WTC11 (cell line): ENCODE results near the gene ARHGAP45. TPM values are rescaled to one million over a fixed set of nuclear protein-coding genes. Genes with fewer than 3 reads are reported as not detected.

Experiments
- ARID4B ChIP-seq: sonication (generic); formaldehyde crosslinking; IDR thresholded peaks from 2 replicates; pipeline ENCODE4 v1.8.0; 2023; ENCODE audit warnings: missing genetic modification reagents, mild to moderate bottlenecking, borderline replicate concordance
- CDX4 ChIP-seq: fragments of 250-450 bp; sonication (Bioruptor Pico); IDR thresholded peaks from 2 replicates; pipeline ENCODE4 v1.9.0; 2021; ENCODE audit warnings: moderate library complexity, mild to moderate bottlenecking, inconsistent platforms, borderline replicate concordance
- ESRRA ChIP-seq: sonication (generic); formaldehyde crosslinking; IDR thresholded peaks from 2 replicates; pipeline ENCODE4 v1.8.1; 2022; ENCODE audit warnings: mild to moderate bottlenecking, missing genetic modification reagents, borderline replicate concordance
- FOXK1 ChIP-seq: sonication (generic); formaldehyde crosslinking; IDR thresholded peaks from 2 replicates; pipeline ENCODE4 v1.8.0; 2022; ENCODE audit warnings: mild to moderate bottlenecking, moderate library complexity, missing genetic modification reagents
- FOXP4 ChIP-seq: sonication (generic); formaldehyde crosslinking; IDR thresholded peaks from 2 replicates; pipeline ENCODE4 v1.8.0; 2022; ENCODE audit warnings: mild to moderate bottlenecking, missing genetic modification reagents
- GRHL2 ChIP-seq: fragments of 250-450 bp; sonication (Bioruptor Pico); IDR thresholded peaks from 2 replicates; pipeline ENCODE4 v1.8.0; 2022; ENCODE audit warnings: mild to moderate bottlenecking, moderate library complexity; ENCODE audit not compliant: insufficient replicate concordance, severe bottlenecking
- HMGA2 ChIP-seq: fragments of 250-450 bp; sonication (Bioruptor Pico); IDR thresholded peaks from 2 replicates; pipeline ENCODE4 v1.4.0; 2021; ENCODE audit warnings: mild to moderate bottlenecking, moderate library complexity
- MLX ChIP-seq: sonication (generic); formaldehyde crosslinking; IDR thresholded peaks from 2 replicates; pipeline ENCODE4 v1.8.1; 2023; ENCODE audit warnings: mild to moderate bottlenecking, missing genetic modification reagents, moderate library complexity
- NR1H2 ChIP-seq: sonication (generic); formaldehyde crosslinking; IDR thresholded peaks from 2 replicates; pipeline ENCODE4 v1.9.0; 2021; ENCODE audit warnings: mild to moderate bottlenecking, moderate library complexity, missing genetic modification reagents
- PREB ChIP-seq: sonication (generic); formaldehyde crosslinking; IDR thresholded peaks from 2 replicates; pipeline ENCODE4 v1.8.1; 2022; ENCODE audit warnings: mild to moderate bottlenecking, missing genetic modification reagents, moderate library complexity, borderline replicate concordance
- SOX15 ChIP-seq: fragments of 250-450 bp; sonication (Bioruptor Pico); IDR thresholded peaks from 2 replicates; pipeline ENCODE4 v1.9.0; 2021; ENCODE audit warnings: mild to moderate bottlenecking
- SP1 ChIP-seq: sonication (generic); formaldehyde crosslinking; conservative IDR thresholded peaks from 2 replicates; pipeline ENCODE4 v1.8.1; 2022; ENCODE audit warnings: missing genetic modification reagents
- ZMAT4 ChIP-seq: fragments of 250-450 bp; sonication (Bioruptor Pico); IDR thresholded peaks from 2 replicates; pipeline ENCODE4 v1.9.0; 2021; ENCODE audit warnings: mild to moderate bottlenecking
- ZNF219 ChIP-seq: sonication (generic); formaldehyde crosslinking; IDR thresholded peaks from 2 replicates; pipeline ENCODE4 v1.8.0; 2023; ENCODE audit warnings: missing genetic modification reagents, mild to moderate bottlenecking, borderline replicate concordance
- ZNF232 ChIP-seq: sonication (generic); formaldehyde crosslinking; IDR thresholded peaks from 2 replicates; pipeline ENCODE4 v1.8.0; 2022; ENCODE audit warnings: mild to moderate bottlenecking, missing genetic modification reagents
- ZNF281 ChIP-seq: sonication (generic); formaldehyde crosslinking; IDR thresholded peaks from 2 replicates; pipeline ENCODE4 v1.8.0; 2023; ENCODE audit warnings: mild to moderate bottlenecking, missing genetic modification reagents
- ZNF532 ChIP-seq: fragments of 250-450 bp; sonication (Bioruptor Pico); IDR thresholded peaks from 2 replicates; pipeline ENCODE4 v1.9.0; 2021; ENCODE audit warnings: mild to moderate bottlenecking, borderline replicate concordance
- total RNA-seq: library from RNA; stranded (reverse); gene quantifications from 3 replicates; pipeline ENCODE4 v1.2.3, GENCODE V29; 2021

ARHGAP45 gene
- total RNA-seq, 1 experiment from 2014 or later, result 40.9 TPM

GRCh38 chr19:1094978-1095701 lies 28.2 kb downstream of the ARHGAP45 start, which contains the start of gene POLR2E (continued):
- TF ChIP-seq ZNF532 (CRISPR knock-in tag) (no peak), ARID4B (CRISPR knock-in tag) (peak; percentile 38; the same call in 1 of the 2 replicates), FOXK1 (CRISPR knock-in tag) (peak; percentile 72; the same call in 1 of the 2 replicates), NR1H2 (CRISPR knock-in tag) (no peak), GRHL2 (CRISPR knock-in tag) (no peak), PREB (CRISPR knock-in tag) (no peak), FOXP4 (peak; percentile 67), SP1 (CRISPR knock-in tag) (peak; percentile 87), HMGA2 (CRISPR knock-in tag) (no peak), MLX (CRISPR knock-in tag) (no peak), ESRRA (CRISPR knock-in tag) (no peak), ZNF232 (CRISPR knock-in tag) (no peak; the same call in 1 of the 2 replicates), CDX4 (no peak), SOX15 (no peak), ZNF219 (CRISPR knock-in tag) (no peak), ZNF281 (no peak), ZMAT4 (CRISPR knock-in tag) (no peak)
